Cardiac fibroblast (primary cell): ENCODE measurements around the gene NPL.

Source experiments
- DNase-seq, 2 donors: peaks; one replicate each; pipeline versions ENCODE4 v3.0.0 to v3.0.0-alpha.2; 2010; ENCODE audit warnings: low read depth in 2 of 2
- H3K4me3 ChIP-seq, 2 donors: replicated peaks in 1 of 2; 1 replicate in 1 of 2; 2 replicates in 1 of 2; pipeline ENCODE4 v1.5.1; 2011; ENCODE audit warnings: low read depth in 2 of 2, low read length in 2 of 2, mild to moderate bottlenecking in 2 of 2, moderate library complexity in 1 of 2
- TF ChIP-seq, protein P1 (sequence below): IDR thresholded peaks from one replicate; pipeline ENCODE4 v1.5.1; 2011; ENCODE audit warnings: low read depth, mild to moderate bottlenecking, low read length, inconsistent platforms

Gene NPL

GRCh38 chr1:182861994-182862393 is 72.4 kb downstream of the NPL start:
- TF ChIP-seq, protein P1, sequence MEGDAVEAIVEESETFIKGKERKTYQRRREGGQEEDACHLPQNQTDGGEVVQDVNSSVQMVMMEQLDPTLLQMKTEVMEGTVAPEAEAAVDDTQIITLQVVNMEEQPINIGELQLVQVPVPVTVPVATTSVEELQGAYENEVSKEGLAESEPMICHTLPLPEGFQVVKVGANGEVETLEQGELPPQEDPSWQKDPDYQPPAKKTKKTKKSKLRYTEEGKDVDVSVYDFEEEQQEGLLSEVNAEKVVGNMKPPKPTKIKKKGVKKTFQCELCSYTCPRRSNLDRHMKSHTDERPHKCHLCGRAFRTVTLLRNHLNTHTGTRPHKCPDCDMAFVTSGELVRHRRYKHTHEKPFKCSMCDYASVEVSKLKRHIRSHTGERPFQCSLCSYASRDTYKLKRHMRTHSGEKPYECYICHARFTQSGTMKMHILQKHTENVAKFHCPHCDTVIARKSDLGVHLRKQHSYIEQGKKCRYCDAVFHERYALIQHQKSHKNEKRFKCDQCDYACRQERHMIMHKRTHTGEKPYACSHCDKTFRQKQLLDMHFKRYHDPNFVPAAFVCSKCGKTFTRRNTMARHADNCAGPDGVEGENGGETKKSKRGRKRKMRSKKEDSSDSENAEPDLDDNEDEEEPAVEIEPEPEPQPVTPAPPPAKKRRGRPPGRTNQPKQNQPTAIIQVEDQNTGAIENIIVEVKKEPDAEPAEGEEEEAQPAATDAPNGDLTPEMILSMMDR, result no peak
- no peak overlapping the region for H3K4me3 ChIP-seq
- peak; percentile 10 to 38 for DNase-seq

GRCh38 chr1:182862827-182863226 is 73.3 kb downstream of the NPL start:
- H3K4me3 ChIP-seq, result no peak overlapping the region
- no peak for DNase-seq
- TF ChIP-seq, protein P1, result no peak

- TF ChIP-seq, protein P1, result no peak
- no peak for DNase-seq
- H3K4me3 ChIP-seq, result no peak overlapping the region
Measured at GRCh38 chr1:182863940-182864339, 74.4 kb downstream of the NPL start.

- TF ChIP-seq, protein P1, result no peak
Measured at GRCh38 chr1:182867861-182868260, 78.3 kb downstream of the NPL start.

DNA sequence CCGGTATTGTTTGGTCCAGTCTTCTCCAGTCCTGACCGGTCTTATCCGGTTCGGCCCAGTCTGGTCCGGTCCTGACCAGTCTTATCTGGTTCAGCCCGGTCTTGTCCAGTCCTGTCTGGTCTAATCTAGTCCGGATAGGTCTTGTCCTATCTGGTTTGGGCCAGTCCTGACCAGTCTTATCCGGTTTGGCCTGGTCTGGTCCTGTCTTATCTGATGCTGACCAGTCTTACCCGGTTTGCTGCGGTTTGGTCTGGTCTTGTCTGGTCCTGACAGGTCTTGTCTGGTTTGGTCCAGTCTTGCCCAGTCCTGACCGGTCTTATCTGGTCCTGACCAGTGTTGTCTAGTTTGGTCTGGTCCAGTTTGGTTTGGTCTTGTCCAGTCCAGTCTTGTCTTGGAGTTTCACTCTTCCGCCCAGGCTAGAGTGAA is 79.7 kb downstream of the NPL start:
- TF ChIP-seq, protein P1, result no peak
- no peak overlapping the region for H3K4me3 ChIP-seq
- no peak for DNase-seq

More at GRCh38 chr1:182867861-182868260, 78.3 kb downstream of the NPL start:
- H3K4me3 ChIP-seq, result no peak overlapping the region
- no peak for DNase-seq

GRCh38 chr1:182872881-182873280 is 83.3 kb downstream of the NPL start:
- DNase-seq, result no peak
- no peak overlapping the region for H3K4me3 ChIP-seq
- TF ChIP-seq, protein P1, result no peak

- TF ChIP-seq, protein P1, result no peak
- H3K4me3 ChIP-seq, result no peak overlapping the region
- DNase-seq, result no peak
Measured at GRCh38 chr1:182875889-182876288, 86.3 kb downstream of the NPL start.
